HepG2 (cell line): Measurements from ENCODE around the gene FAF2. TPM values are rescaled to one million over a fixed set of nuclear protein-coding genes. Genes with fewer than 3 reads are reported as not detected.
A peak's percentile ranks its signal among the peaks of the same experiment; 100 is the strongest.

ENCODE experiments used
- ATAC-seq: fragments of 200-7000 bp; cut with Tn5 transposase; 3 replicates; pipeline ENCODE4 v1.9.1; 2020; ENCODE audit warnings: mild to moderate bottlenecking, moderate library complexity
- BruUV-seq: library from RNA; stranded (reverse); fragments of 400-500 nt; replicated peaks from 2 replicates; lab custom pipeline; 2021; lab: Mats Ljungman, UMichigan
- CTCF ChIA-PET: fragments of 300-600 bp; formaldehyde crosslinking; extraction: SDS; loops from one replicate; lab custom pipeline; 2021; ENCODE audit warnings: low total read pairs, inconsistent platforms, low intra/inter-chr PET ratio; lab: Yijun Ruan, JAX
- POLR2A ChIA-PET: fragments of 350-600 bp; sonication (Branson Sonifier 250); formaldehyde crosslinking; loops from one replicate; lab custom pipeline; 2020; ENCODE audit warnings: antibody characterized with exemption, inconsistent platforms; lab: Yijun Ruan, JAX
- DNase-seq: peaks from one replicate; pipeline ENCODE4 v3.0.0-alpha.2; 2015; ENCODE audit warnings: low spot score
- FAIRE-seq: peaks from 3 replicates; lab custom pipeline; 2011; peaks lifted over from hg19 to GRCh38; lab: Jason Lieb, UNC
- H2AFZ ChIP-seq: one replicate; pipeline ENCODE4 v1.6.1; 2011; ENCODE audit warnings: low read length, inconsistent platforms
- H3K27ac ChIP-seq: fragments of 300-600 bp; 3 replicates; pipeline ENCODE4 v1.8.0; 2011; ENCODE audit warnings: mixed run types, mild to moderate bottlenecking, mixed read lengths, low read length, inconsistent platforms; ENCODE audit not compliant: insufficient read depth; ENCODE audit errors: extremely low read length
- H3K27me3 ChIP-seq, 2 experiments: fragments of 200-600 bp in 1 of 2; 2 replicates in 1 of 2; 3 replicates in 1 of 2; pipeline versions ENCODE4 v1.6.0 to v1.8.0; 2011; ENCODE audit warnings: low read length in 2 of 2, mild to moderate bottlenecking in 2 of 2, moderate library complexity in 2 of 2, inconsistent platforms in 1 of 2; ENCODE audit not compliant: insufficient read depth in 2 of 2, control insufficient read depth in 1 of 2
- H3K36me3 ChIP-seq, 2 experiments: fragments of 200-600 bp in 1 of 2; replicated peaks in 1 of 2; 2 replicates in 1 of 2; 3 replicates in 1 of 2; pipeline versions ENCODE4 v1.5.1 to v1.8.0; 2011; ENCODE audit warnings: low read length in 2 of 2, inconsistent platforms in 1 of 2; ENCODE audit not compliant: insufficient read depth in 2 of 2, control insufficient read depth in 1 of 2
- H3K4me1 ChIP-seq: 2 replicates; pipeline ENCODE4 v1.5.1; 2012; ENCODE audit warnings: low read length, inconsistent platforms; ENCODE audit not compliant: insufficient read depth
- H3K4me2 ChIP-seq: 2 replicates; pipeline ENCODE4 v1.6.0; 2011; ENCODE audit warnings: low read depth, low read length, inconsistent platforms
- H3K4me3 ChIP-seq, 3 experiments: fragments of 200-600 bp in 1 of 3; sonication (generic), shearing (Covaris generic) in 1 of 3; replicated peaks in 1 of 3; 2 replicates each; pipeline ENCODE4 v1.5.1; 2011 to 2016; ENCODE audit warnings: low read length in 3 of 3, inconsistent platforms in 2 of 3, low read depth in 2 of 3, mild to moderate bottlenecking in 2 of 3, control low read depth in 1 of 3, mixed read lengths in 1 of 3; ENCODE audit not compliant: insufficient read depth in 1 of 3
- H3K79me2 ChIP-seq: one replicate; pipeline ENCODE4 v1.6.1; 2011; ENCODE audit warnings: low read length, inconsistent platforms; ENCODE audit not compliant: insufficient read depth
- H3K9ac ChIP-seq: 2 replicates; pipeline ENCODE4 v1.6.0; 2011; ENCODE audit warnings: mild to moderate bottlenecking, low read depth, low read length, inconsistent platforms; ENCODE audit not compliant: insufficient read depth
- H3K9me3 ChIP-seq: 2 replicates; pipeline ENCODE4 v1.5.1; 2012; ENCODE audit warnings: mild to moderate bottlenecking, low read length
- H4K20me1 ChIP-seq: 2 replicates; pipeline ENCODE4 v1.6.0; 2011; ENCODE audit warnings: inconsistent platforms, mild to moderate bottlenecking, low read length, moderate library complexity; ENCODE audit not compliant: insufficient read depth
- HMGA1 ChIP-seq: sonication (generic); formaldehyde crosslinking; conservative IDR thresholded peaks from 2 replicates; pipeline ENCODE4 v1.4.0; 2020; ENCODE audit warnings: missing genetic modification reagents
- MTF1 ChIP-seq: sonication (generic); formaldehyde crosslinking; IDR thresholded peaks from 2 replicates; pipeline ENCODE4 v1.5.0; 2020; ENCODE audit warnings: missing genetic modification reagents
- NFYB ChIP-seq: sonication (generic); formaldehyde crosslinking; IDR thresholded peaks from 2 replicates; pipeline ENCODE4 v1.4.0; 2020; ENCODE audit warnings: missing genetic modification reagents
- PHF8 ChIP-seq: sonication (generic); formaldehyde crosslinking; IDR thresholded peaks from 2 replicates; pipeline ENCODE4 v1.5.0; 2020; ENCODE audit warnings: missing genetic modification reagents
- SAFB2 ChIP-seq: sonication (generic); formaldehyde crosslinking; IDR thresholded peaks from 2 replicates; pipeline ENCODE4 v1.5.1; 2020; ENCODE audit warnings: missing genetic modification reagents, low read depth, mild to moderate bottlenecking, borderline replicate concordance
- SALL1 ChIP-seq: sonication (generic); formaldehyde crosslinking; IDR thresholded peaks from 2 replicates; pipeline ENCODE4 v1.8.0; 2022; ENCODE audit warnings: mild to moderate bottlenecking, missing genetic modification reagents
- SOX13 ChIP-seq, 3 experiments: fragments of 450-650 bp in 1 of 3; sonication (generic) in 1 of 3; formaldehyde crosslinking in 1 of 3; IDR thresholded peaks in 2 of 3; conservative IDR thresholded peaks in 1 of 3; 2 replicates each; pipeline versions ENCODE4 v1.5.0 to v1.6.1; 2016 to 2020; ENCODE audit warnings: antibody characterized with exemption in 1 of 3, mild to moderate bottlenecking in 1 of 3, missing compliant biosample characterization in 1 of 3, missing genetic modification reagents in 1 of 3, moderate library complexity in 1 of 3
- TBX2 ChIP-seq: sonication (generic); formaldehyde crosslinking; IDR thresholded peaks from 2 replicates; pipeline ENCODE4 v1.5.0; 2020; ENCODE audit warnings: missing genetic modification reagents, mild to moderate bottlenecking, borderline replicate concordance
- THAP11 ChIP-seq: IDR thresholded peaks from 2 replicates; pipeline ENCODE4 v1.6.1; 2016; ENCODE audit warnings: missing biosample characterization, missing genetic modification reagents
- ZBTB7B ChIP-seq: sonication (generic); formaldehyde crosslinking; IDR thresholded peaks from 2 replicates; pipeline ENCODE4 v1.4.0; 2020; ENCODE audit warnings: missing genetic modification reagents
- ZFX ChIP-seq: sonication (generic); formaldehyde crosslinking; IDR thresholded peaks from 2 replicates; pipeline ENCODE4 v1.4.0; 2020; ENCODE audit warnings: mild to moderate bottlenecking, low read depth, missing genetic modification reagents, moderate library complexity
- ZNF274 ChIP-seq: sonication (generic); formaldehyde crosslinking; IDR thresholded peaks from 2 replicates; pipeline ENCODE4 v1.5.1; 2020; ENCODE audit warnings: mild to moderate bottlenecking, missing genetic modification reagents
- WGBS: methylation state at CpG from one replicate; pipeline ENCODE4 v1.1.6; 2017; ENCODE audit warnings: low lambda C conversion rate; 5-methylcytosine and 5-hydroxymethylcytosine counted together
- in situ Hi-C: cut with HindIII; loops from 2 replicates; pipeline ENCODE4 v1.10.0; 2017; ENCODE audit warnings: low pct_unique_long_range_greater_than_20kb; ENCODE audit not compliant: extremely low pct_ligation_motif_present
- intact Hi-C: fragments of 100-400 bp; cut with micrococcal nuclease; formaldehyde crosslinking; loops from one replicate; pipeline ENCODE4 v1.10.0; 2022; ENCODE audit not compliant: unreplicated experiment
- polyA plus RNA-seq, 8 experiments: library from polyadenylated mRNA; depleted of rRNA in 3 of 8; stranded (reverse) in 7 of 8; unstranded in 1 of 8; fragments of >200 nt; fragmentation: Illumina TruSeq in 4 of 8; extraction: Trizol in 4 of 8; gene quantifications; 2 replicates each; pipeline versions ENCODE4 v1.2.1 to v1.2.3, GENCODE V29; 2011 to 2016; ENCODE audit warnings: low read depth in 4 of 8, missing spikeins in 1 of 8, mixed read lengths in 1 of 8; ENCODE audit not compliant: insufficient read depth in 1 of 8
- total RNA-seq, 5 experiments: library from RNA; depleted of rRNA; stranded (reverse); fragments of >200 nt; fragmentation: Illumina TruSeq; extraction: Trizol; gene quantifications; 2 replicates each; pipeline ENCODE4 v1.2.3, GENCODE V29; 2016; ENCODE audit warnings: low read depth in 1 of 5
- TF ChIP-seq, protein P1 (sequence below): IDR thresholded peaks from 2 replicates; pipeline ENCODE4 v1.6.1; 2016; ENCODE audit warnings: missing compliant biosample characterization, missing genetic modification reagents, borderline replicate concordance
- TF ChIP-seq, protein P2 (sequence below): sonication (generic); formaldehyde crosslinking; IDR thresholded peaks from 2 replicates; pipeline ENCODE4 v1.8.0; 2022; ENCODE audit warnings: missing genetic modification reagents, mild to moderate bottlenecking, inconsistent platforms, borderline replicate concordance
- TF ChIP-seq, protein P3 (sequence below): sonication (generic); formaldehyde crosslinking; IDR thresholded peaks from 2 replicates; pipeline ENCODE4 v1.5.0; 2020; ENCODE audit warnings: missing genetic modification reagents
- TF ChIP-seq, protein P4 (sequence below): sonication (generic); formaldehyde crosslinking; IDR thresholded peaks from 2 replicates; pipeline ENCODE4 v1.4.0; 2020; ENCODE audit warnings: mild to moderate bottlenecking, missing genetic modification reagents, borderline replicate concordance

Gene FAF2
- total and polyA plus RNA-seq, 2 of the 13 experiments (the other 11 are each of a cell fraction or from before 2014, with no cell fraction given) = 27.8 to 34.3 TPM

DNA sequence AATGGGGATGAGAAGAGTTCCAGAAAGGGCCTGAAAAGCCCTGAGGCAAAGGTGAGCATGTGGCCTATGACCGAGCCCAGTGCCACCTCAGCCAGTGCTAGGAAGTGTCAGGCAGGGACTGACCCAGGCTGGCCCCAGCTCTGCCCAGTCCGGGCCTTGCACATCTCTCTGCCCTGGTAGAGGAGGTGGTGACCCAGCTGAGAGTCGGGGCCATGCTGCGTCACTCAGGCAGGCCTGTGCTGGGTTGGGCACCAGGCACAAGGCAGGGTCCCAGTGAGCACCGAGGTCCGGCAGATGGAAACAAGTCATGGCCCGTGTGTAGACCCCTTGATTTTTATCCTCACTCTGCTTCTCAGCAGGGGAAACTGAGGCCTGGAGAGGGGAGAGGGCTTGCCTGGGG is 101.7 kb downstream of the FAF2 start:
- intact Hi-C loops (loop anchor here (2.0 kb wide), 1 partner anchor 133 kb away; the partner anchor contains the start of gene CLTB), in situ Hi-C loops (loop anchor here (25.0 kb wide), 1 partner anchor 812 kb away; the partner anchor contains the start of genes LMAN2 and RGS14)
- BruUV-seq = no TSS peak
- CTCF ChIA-PET = no interaction called here
- peaks cover 16% of the 10 kb centered on the region for H3K79me2 ChIP-seq
- POLR2A ChIA-PET = interaction anchor here (1.1 to 9.7 kb wide), 8 partner anchors 8 to 188 kb away, joined by 3 to 212 read pairs (median 5); partner anchors contain the start of genes FAF2, KIAA1191, RNF44 and TSPAN17
- peak overlapping the region; percentile 66 to 86 (median 72) for H3K4me3 ChIP-seq
- H2AFZ ChIP-seq = no peak overlapping the region
- FAIRE-seq (no peak), DNase-seq (no peak), ATAC-seq (peak; percentile 63)
- no peaks in the 10 kb centered on the region for H3K27me3 ChIP-seq
- H3K4me1 ChIP-seq = peaks cover 60% of the 10 kb centered on the region
- H3K27ac ChIP-seq = peak overlapping the region; percentile 53
- H4K20me1 ChIP-seq = no peaks in the 10 kb centered on the region
- H3K9me3 ChIP-seq = no peaks in the 10 kb centered on the region
- H3K4me2 ChIP-seq = peak overlapping the region; percentile 98
- H3K9ac ChIP-seq = peak overlapping the region; percentile 75
- H3K36me3 ChIP-seq = no peaks in the 10 kb centered on the region
- WGBS = 0% methylated on average over 3 of the region's 7 CpGs
- TF ChIP-seq ZNF274 (CRISPR knock-in tag) (0 out of 2 replicates have a peak, but pooled peaks have one; percentile 17), SOX13 (IDR thresholded peaks at IDR 0.05) (no peak), SOX13 (CRISPR knock-in tag; conservative IDR thresholded peaks at IDR 0.05 in 1 of 2, IDR thresholded peaks at IDR 0.05 in 1 of 2) (no peak), HMGA1 (CRISPR knock-in tag) (no peak), SALL1 (CRISPR knock-in tag) (peak; percentile 40; the same call in 1 of the 2 replicates), MTF1 (no peak), NFYB (CRISPR knock-in tag) (no peak), ZBTB7B (CRISPR knock-in tag) (no peak), PHF8 (CRISPR knock-in tag) (peak; percentile 38), TBX2 (CRISPR knock-in tag) (peak; percentile 19; the same call in 1 of the 2 replicates), SAFB2 (CRISPR knock-in tag) (no peak), ZFX (peak; percentile 39), THAP11 (no peak)
- TF ChIP-seq, protein P1, sequence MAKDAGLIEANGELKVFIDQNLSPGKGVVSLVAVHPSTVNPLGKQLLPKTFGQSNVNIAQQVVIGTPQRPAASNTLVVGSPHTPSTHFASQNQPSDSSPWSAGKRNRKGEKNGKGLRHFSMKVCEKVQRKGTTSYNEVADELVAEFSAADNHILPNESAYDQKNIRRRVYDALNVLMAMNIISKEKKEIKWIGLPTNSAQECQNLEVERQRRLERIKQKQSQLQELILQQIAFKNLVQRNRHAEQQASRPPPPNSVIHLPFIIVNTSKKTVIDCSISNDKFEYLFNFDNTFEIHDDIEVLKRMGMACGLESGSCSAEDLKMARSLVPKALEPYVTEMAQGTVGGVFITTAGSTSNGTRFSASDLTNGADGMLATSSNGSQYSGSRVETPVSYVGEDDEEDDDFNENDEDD (CRISPR knock-in tag) = peak; percentile 8; the same call in 1 of the 2 replicates
- TF ChIP-seq, protein P2, sequence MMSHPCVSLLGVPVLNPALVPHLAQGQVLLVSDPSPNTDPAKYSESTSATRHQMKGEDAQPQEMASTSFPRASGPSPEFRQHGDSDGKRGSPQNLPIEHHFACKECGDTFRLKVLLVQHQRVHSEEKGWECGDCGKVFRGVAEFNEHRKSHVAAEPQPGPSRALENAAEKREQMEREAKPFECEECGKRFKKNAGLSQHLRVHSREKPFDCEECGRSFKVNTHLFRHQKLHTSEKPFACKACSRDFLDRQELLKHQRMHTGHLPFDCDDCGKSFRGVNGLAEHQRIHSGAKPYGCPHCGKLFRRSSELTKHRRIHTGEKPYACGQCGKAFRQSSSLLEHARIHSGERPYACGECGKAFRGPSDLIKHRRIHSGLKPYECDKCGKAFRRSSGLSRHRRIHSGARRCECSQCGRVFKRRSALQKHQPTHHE (CRISPR knock-in tag) = no peak
- TF ChIP-seq, protein P3, sequence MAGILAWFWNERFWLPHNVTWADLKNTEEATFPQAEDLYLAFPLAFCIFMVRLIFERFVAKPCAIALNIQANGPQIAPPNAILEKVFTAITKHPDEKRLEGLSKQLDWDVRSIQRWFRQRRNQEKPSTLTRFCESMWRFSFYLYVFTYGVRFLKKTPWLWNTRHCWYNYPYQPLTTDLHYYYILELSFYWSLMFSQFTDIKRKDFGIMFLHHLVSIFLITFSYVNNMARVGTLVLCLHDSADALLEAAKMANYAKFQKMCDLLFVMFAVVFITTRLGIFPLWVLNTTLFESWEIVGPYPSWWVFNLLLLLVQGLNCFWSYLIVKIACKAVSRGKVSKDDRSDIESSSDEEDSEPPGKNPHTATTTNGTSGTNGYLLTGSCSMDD (CRISPR knock-in tag) = no peak
- TF ChIP-seq, protein P4, sequence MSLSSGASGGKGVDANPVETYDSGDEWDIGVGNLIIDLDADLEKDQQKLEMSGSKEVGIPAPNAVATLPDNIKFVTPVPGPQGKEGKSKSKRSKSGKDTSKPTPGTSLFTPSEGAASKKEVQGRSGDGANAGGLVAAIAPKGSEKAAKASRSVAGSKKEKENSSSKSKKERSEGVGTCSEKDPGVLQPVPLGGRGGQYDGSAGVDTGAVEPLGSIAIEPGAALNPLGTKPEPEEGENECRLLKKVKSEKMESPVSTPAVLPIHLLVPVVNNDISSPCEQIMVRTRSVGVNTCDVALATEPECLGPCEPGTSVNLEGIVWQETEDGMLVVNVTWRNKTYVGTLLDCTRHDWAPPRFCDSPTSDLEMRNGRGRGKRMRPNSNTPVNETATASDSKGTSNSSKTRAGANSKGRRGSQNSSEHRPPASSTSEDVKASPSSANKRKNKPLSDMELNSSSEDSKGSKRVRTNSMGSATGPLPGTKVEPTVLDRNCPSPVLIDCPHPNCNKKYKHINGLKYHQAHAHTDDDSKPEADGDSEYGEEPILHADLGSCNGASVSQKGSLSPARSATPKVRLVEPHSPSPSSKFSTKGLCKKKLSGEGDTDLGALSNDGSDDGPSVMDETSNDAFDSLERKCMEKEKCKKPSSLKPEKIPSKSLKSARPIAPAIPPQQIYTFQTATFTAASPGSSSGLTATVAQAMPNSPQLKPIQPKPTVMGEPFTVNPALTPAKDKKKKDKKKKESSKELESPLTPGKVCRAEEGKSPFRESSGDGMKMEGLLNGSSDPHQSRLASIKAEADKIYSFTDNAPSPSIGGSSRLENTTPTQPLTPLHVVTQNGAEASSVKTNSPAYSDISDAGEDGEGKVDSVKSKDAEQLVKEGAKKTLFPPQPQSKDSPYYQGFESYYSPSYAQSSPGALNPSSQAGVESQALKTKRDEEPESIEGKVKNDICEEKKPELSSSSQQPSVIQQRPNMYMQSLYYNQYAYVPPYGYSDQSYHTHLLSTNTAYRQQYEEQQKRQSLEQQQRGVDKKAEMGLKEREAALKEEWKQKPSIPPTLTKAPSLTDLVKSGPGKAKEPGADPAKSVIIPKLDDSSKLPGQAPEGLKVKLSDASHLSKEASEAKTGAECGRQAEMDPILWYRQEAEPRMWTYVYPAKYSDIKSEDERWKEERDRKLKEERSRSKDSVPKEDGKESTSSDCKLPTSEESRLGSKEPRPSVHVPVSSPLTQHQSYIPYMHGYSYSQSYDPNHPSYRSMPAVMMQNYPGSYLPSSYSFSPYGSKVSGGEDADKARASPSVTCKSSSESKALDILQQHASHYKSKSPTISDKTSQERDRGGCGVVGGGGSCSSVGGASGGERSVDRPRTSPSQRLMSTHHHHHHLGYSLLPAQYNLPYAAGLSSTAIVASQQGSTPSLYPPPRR (CRISPR knock-in tag) = 0 out of 2 replicates have a peak, but pooled peaks have one; percentile 30
